C1 segment of cervical spinal cord (tissue), 14 donors: Measurements from ENCODE around the gene CLNK.

ENCODE experiments used
- DNase-seq, 14 donors: peaks; one replicate each; lab custom pipeline; 2025; lab: John Stamatoyannopoulos, UW

The CLNK gene

GRCh38 chr4:10524196-10524833 lies 160.3 kb downstream of the CLNK start:
- DNase-seq = no peak

DNA sequence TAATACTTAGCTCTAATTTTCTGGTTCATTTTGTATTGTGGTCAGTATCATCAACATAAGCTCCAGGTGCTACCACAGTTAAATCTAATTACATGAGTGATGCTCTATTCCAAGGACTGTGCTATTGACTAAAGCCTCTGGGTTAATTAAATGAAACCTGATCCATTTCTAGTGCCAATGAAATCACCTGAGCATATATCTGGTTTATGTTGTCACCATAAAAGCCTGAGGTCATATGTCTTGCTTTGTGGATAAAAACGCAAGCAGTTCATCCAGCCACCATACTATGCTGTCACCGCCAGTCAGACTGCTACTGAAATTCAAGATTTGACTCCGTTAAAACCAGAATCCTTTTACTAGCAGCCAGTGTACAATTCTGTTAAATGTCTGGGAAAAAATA lies 163.1 kb downstream of the CLNK start:
- no peak for DNase-seq

GRCh38 chr4:10509733-10510132 lies 174.8 kb downstream of the CLNK start:
- DNase-seq = no peak

- no peak for DNase-seq
These were observed 178.5 kb downstream of the CLNK start for GRCh38 chr4:10506077-10506476.

- DNase-seq = no peak
These were observed 179.9 kb downstream of the CLNK start for GRCh38 chr4:10504570-10505179.

GRCh38 chr4:10502717-10503116 lies 181.9 kb downstream of the CLNK start:
- no peak for DNase-seq

GRCh38 chr4:10500776-10501175 lies 183.8 kb downstream of the CLNK start:
- DNase-seq = no peak

- DNase-seq = no peak
These were observed 188.4 kb downstream of the CLNK start for GRCh38 chr4:10496200-10496599.

DNA sequence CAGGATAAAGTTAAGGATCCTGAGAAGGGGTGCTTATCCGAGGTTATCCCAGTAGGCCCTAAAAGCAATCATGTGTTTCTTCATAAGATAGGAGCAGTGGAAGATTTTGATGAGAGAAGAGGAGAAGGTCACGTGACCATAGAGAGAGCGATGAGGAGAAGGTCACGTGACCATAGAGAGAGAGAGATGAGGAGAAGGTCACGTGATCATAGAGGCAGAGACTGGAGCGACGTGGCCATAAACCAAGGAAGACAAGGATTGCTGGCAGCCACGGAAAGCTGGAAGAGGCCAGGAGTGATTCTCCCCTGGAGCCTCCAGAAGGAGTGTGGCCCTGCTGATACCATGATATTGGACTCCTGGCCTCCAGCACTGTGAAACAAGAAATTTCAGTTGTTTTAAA lies 188.9 kb downstream of the CLNK start:
- no peak for DNase-seq

DNA sequence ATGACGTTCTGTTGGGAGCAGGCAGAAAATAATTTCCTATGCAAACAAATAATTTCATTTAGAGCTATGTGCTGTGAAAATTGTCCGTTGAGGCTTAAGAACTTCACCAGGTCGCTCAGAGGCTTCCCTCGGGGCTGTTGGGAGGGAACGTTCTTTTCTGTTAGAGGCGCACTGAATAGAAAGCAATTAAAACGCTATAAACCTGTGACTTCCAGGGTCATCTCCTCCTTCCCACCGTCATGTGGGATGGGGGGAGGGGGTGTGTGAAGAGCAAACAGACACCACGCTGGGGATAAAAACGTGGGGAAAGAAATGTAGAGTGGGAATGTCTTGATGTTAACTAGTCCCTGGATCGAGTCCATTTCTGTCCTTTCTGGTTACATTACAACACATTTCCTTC lies 192.1 kb downstream of the CLNK start:
- DNase-seq = no peak

DNA sequence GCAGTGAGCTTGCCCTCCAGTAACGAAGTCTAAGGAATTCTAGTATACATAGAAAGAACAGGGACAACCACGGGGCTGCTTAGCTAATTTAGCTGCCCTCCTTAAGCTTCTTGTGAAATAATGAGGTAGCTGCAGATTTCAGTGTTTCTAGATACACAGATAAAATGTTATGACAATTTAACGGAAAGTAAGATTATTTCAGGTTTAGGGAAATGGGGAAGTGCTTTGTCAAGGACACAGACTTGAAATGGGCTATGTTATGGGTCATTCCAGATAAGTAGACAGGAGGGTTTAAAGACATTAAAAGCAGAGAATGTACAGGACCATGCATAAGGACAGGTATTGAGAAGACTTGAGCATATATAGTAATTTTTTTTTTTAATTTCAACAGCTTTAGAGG lies 193.2 kb downstream of the CLNK start:
- DNase-seq = no peak

DNA sequence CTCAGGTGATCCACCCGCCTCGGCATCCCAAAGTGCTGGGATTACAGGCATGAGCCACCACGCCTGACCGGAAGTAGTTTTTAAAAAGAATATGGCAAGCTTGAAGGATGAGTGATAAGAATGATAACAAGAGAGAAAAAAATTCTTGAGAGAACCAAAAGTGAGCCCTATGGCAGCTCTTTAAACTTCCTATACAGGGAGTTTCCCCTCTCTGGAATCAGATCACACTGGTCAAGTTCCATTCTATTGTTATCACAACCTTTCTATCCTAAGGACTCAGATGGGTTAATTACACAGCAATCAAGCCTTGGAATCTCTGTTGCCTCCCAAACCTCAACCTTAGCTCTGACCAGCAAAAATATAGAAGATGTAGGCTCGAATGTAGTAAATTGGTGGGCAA lies 193.6 kb downstream of the CLNK start:
- DNase-seq = no peak

GRCh38 chr4:10482913-10483312 lies 201.7 kb downstream of the CLNK start:
- DNase-seq = no peak

DNA sequence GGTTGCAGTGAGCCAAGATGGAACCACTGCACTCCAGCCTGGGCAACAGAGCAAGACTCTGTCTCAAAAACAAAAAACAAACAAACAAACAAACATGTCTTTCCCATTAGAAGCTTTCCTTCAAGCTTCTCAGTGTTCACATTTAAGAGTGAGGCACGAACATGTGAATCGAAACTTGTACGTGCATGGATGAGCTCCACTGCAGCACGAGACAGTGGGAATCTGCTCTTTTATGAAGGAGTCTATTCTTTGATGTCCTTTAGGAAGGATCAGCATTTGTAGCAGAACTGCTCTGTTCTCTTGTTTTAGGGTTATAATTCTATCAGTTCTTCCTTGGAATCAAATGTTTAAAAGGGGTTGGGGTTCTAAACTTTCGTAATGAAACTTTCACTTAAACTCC lies 204.0 kb downstream of the CLNK start:
- DNase-seq = no peak

DNA sequence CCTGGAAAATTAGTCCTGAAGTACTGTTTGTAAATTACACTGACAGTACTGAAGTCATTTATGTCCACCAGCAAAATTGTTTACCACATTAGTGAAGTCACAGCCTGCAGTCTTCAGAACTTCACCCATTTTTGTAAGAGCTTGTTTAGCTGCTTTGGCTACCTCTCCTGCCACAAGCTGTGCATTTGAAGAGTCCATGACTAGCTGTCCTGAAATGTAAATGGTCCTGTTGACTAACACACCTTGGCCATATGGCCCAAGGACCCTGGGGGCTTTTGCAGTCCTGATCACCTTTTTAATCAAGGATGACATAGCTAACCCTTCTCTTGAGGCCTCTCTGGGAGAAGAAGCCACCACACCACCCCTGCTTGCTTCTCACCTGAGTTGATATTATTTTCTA lies 205.9 kb downstream of the CLNK start:
- no peak for DNase-seq

DNA sequence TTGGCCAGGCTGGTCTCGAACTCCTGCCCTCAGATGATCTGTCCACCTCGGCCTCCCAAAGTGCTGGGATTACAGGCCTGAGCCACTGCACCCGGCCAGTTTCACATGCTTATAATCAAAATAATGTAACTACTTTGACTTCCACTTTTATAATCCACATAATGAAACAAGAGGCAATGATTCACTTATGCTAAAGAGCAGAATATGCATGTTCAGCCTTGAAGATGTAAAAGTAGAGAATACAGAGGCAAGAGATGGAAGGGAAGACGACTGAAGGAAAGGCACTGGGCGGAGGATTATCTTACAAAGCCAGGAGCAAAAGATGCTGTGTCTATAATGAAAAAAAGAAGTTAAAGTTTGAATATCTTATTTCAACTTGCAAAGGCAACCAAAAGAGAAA lies 214.1 kb downstream of the CLNK start:
- DNase-seq = no peak

DNA sequence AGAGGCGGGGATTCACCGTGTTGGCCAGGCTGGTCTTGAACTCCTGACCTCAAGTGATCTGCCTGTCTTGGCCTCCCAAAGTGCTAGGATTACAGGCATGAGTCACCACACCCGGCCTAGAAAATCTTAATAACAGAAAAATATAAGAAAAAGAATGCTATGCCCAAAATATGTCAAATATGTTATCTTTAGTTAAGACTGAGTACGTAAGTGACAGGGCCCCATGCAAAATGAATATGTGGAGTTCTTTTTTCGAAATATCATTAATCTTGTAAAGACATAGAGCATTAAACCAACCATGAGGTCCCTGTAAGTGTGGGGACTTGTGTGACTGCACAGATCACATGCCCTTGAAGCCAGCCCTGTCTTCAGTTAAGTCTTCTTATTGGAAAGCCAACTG lies 218.4 kb downstream of the CLNK start:
- no peak for DNase-seq

- no peak for DNase-seq
These were observed 221.7 kb downstream of the CLNK start for GRCh38 chr4:10462876-10463275.

DNA sequence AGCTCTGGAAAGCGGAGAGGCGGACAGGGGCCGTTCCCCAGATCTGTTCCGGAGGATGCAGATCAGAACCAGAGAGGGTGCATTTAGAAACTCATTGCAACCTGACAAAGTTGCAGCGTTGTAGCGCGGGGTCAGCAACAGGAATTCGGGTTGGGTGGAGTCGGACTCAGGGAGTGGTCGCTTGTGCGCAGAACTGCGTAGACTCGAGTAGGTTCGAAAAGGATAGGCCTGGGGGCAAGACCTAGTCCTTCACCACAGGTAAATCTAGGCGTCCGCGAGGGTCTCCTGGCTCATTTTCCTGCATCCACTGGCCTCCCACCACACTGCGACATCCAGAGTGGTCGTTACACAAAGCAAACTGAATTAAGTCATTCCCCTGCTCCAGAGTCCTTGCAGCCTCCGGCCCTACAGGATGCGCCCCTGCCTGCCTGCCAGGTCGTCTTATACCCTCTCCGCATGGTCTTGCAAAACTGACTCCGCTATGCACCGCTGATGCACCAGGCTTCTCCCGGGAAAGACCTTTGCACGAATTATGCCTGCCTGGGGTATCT lies 222.6 kb downstream of the CLNK start:
- peak in 1 of 14 donors; percentile 2 for DNase-seq

- peak in 6 of 14 donors; percentile 2 to 66 (median 13) for DNase-seq
These were observed 223.3 kb downstream of the CLNK start for GRCh38 chr4:10461091-10461849.

DNA sequence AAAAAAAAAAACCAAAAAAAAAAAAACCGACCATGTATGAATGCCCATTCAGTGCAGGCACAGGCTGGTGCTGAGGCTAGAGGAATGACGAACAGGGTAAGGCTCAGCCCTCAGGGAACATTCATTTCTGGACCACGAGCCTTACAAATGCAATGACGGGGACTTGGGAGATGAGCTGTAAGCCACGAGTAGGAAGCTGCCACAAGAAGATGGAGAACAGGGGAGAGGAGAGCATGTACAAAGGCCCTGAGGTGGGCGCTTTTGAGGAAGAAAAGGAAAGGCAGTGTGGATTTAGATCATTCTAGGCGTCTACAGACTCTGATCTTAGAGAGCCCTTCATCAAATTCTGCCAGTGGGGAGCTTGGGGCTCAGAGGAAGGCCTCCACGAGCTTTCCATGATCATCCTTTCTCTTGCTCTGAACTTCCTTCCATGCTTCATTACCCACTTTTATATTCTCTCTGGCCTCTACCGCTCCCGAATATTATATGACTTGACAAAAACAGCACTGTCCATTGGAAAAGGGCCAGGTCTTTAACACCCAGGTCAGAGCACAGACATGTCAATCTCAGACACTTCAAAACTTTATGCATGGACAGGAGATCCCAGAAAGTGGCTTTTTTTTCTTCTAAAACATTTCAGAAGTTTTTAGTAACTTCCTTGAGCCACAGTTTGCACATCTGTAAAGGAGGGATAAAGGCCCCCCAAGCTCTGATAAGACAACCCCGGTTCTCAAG lies 224.1 kb downstream of the CLNK start:
- no peak for DNase-seq

- DNase-seq = no peak
These were observed 225.3 kb downstream of the CLNK start for GRCh38 chr4:10459305-10459704.
